ENCODE measurements around the gene CRADD.

- no peak for TF ChIP-seq CTCF (IDR thresholded peaks at IDR 0.05 in 4 of 5, conservative IDR thresholded peaks at IDR 0.05 in 1 of 5)
- TF ChIP-seq POLR2A (IDR thresholded peaks at IDR 0.05), result no peak
Observed at GRCh38 chr12:93846936-93847516, 169.9 kb downstream of the CRADD start.

All from gastrocnemius medialis (tissue), 4 donors.